HG03025 (cell line): ENCODE measurements around the gene RALGAPA2.

Source experiments
- ATAC-seq: cut with Tn5 transposase; IDR thresholded peaks from one replicate; pipeline ENCODE4 v1.9.1; 2021; ENCODE audit warnings: mild to moderate bottlenecking, moderate library complexity; ENCODE audit not compliant: unreplicated experiment, low FRiP score

The RALGAPA2 gene

GRCh38 chr20:20687319-20687718 lies 25.1 kb downstream of the RALGAPA2 start:
- ATAC-seq, result no peak

GRCh38 chr20:20685635-20686034 lies 26.8 kb downstream of the RALGAPA2 start:
- ATAC-seq, result no peak

GRCh38 chr20:20683481-20684321 lies 28.7 kb downstream of the RALGAPA2 start:
- no peak for ATAC-seq

- ATAC-seq, result no peak
Observed at GRCh38 chr20:20683020-20683419, 29.4 kb downstream of the RALGAPA2 start.

- no peak for ATAC-seq
Observed at GRCh38 chr20:20680991-20681508, 31.4 kb downstream of the RALGAPA2 start.

- no peak for ATAC-seq
Observed at GRCh38 chr20:20679316-20679715, 33.1 kb downstream of the RALGAPA2 start.

- ATAC-seq, result no peak
Observed at GRCh38 chr20:20677186-20677585, 35.3 kb downstream of the RALGAPA2 start.

- ATAC-seq, result peak; percentile 99
Observed at GRCh38 chr20:20668639-20669038, 43.8 kb downstream of the RALGAPA2 start.

- no peak for ATAC-seq
Observed at GRCh38 chr20:20666359-20666758, 46.1 kb downstream of the RALGAPA2 start.

- ATAC-seq, result no peak
Observed at GRCh38 chr20:20665606-20666332, 46.7 kb downstream of the RALGAPA2 start.

GRCh38 chr20:20664795-20665589 lies 47.5 kb downstream of the RALGAPA2 start:
- peak; percentile 39 for ATAC-seq

- ATAC-seq, result no peak
Observed at GRCh38 chr20:20663841-20664240, 48.6 kb downstream of the RALGAPA2 start.

GRCh38 chr20:20658871-20659431 lies 53.5 kb downstream of the RALGAPA2 start:
- ATAC-seq, result no peak

- ATAC-seq, result no peak
Observed at GRCh38 chr20:20658123-20658522, 54.3 kb downstream of the RALGAPA2 start.

- ATAC-seq, result no peak
Observed at GRCh38 chr20:20657092-20657491, 55.4 kb downstream of the RALGAPA2 start.

- no peak for ATAC-seq
Observed at GRCh38 chr20:20655883-20656282, 56.6 kb downstream of the RALGAPA2 start.

GRCh38 chr20:20649945-20650344 lies 62.5 kb downstream of the RALGAPA2 start:
- ATAC-seq, result no peak

GRCh38 chr20:20643927-20644326 lies 68.5 kb downstream of the RALGAPA2 start:
- no peak for ATAC-seq

GRCh38 chr20:20641783-20642182 lies 70.7 kb downstream of the RALGAPA2 start:
- no peak for ATAC-seq

- ATAC-seq, result no peak
Observed at GRCh38 chr20:20638878-20639277, 73.6 kb downstream of the RALGAPA2 start.
